DOHH2 (cell line): ENCODE measurements around the gene ATP5MC2.
A peak's percentile ranks its signal among the peaks of the same experiment; 100 is the strongest.

ENCODE experiments used
- H3F3A ChIP-seq: fragments of 200-600 bp; sonication (generic), shearing (Covaris generic); 2 replicates; pipeline ENCODE4 v1.6.0; 2016; ENCODE audit warnings: antibody characterized with exemption, mild to moderate bottlenecking; ENCODE audit not compliant: control insufficient read depth, insufficient read depth
- H3K27ac ChIP-seq: fragments of 200-600 bp; sonication (generic); 2 replicates; pipeline ENCODE4 v1.5.1; 2014; ENCODE audit warnings: low read depth, mild to moderate bottlenecking, low read length, moderate library complexity
- H3K27me3 ChIP-seq: fragments of 200-600 bp; sonication (generic); 2 replicates; pipeline ENCODE4 v1.6.1; 2014; ENCODE audit warnings: mild to moderate bottlenecking, low read length, mixed read lengths; ENCODE audit not compliant: control insufficient read depth
- H3K36me3 ChIP-seq: fragments of 200-600 bp; sonication (generic); 2 replicates; pipeline ENCODE4 v1.6.1; 2014; ENCODE audit warnings: mild to moderate bottlenecking, low read length, moderate library complexity, mixed read lengths; ENCODE audit not compliant: control insufficient read depth
- H3K4me1 ChIP-seq: fragments of 200-600 bp; sonication (generic); 2 replicates; pipeline ENCODE4 v1.6.1; 2014; ENCODE audit warnings: mild to moderate bottlenecking, low read length, mixed read lengths; ENCODE audit not compliant: control insufficient read depth
- H3K4me2 ChIP-seq: fragments of 200-600 bp; sonication (generic); 2 replicates; pipeline ENCODE4 v1.6.0; 2014; ENCODE audit warnings: mild to moderate bottlenecking, low read length, moderate library complexity
- H3K4me3 ChIP-seq: fragments of 200-600 bp; sonication (generic); 2 replicates; pipeline ENCODE4 v1.5.1; 2014; ENCODE audit warnings: mild to moderate bottlenecking, low read length, mixed read lengths
- H3K79me2 ChIP-seq: fragments of 200-600 bp; sonication (generic); 2 replicates; pipeline ENCODE4 v1.6.1; 2014; ENCODE audit warnings: mild to moderate bottlenecking, low read length, mixed read lengths; ENCODE audit not compliant: control insufficient read depth
- H3K9me2 ChIP-seq: fragments of 200-600 bp; sonication (generic); replicated peaks from 2 replicates; pipeline ENCODE4 v1.6.1; 2014; ENCODE audit warnings: mild to moderate bottlenecking, low read length, mixed read lengths; ENCODE audit not compliant: control insufficient read depth
- H3K9me3 ChIP-seq: fragments of 200-600 bp; sonication (generic); 2 replicates; pipeline ENCODE4 v1.6.1; 2014; ENCODE audit warnings: antibody characterized with exemption, low read length, mixed read lengths; ENCODE audit not compliant: control insufficient read depth, insufficient read depth
- H4K20me1 ChIP-seq: fragments of 200-600 bp; sonication (generic); 2 replicates; pipeline ENCODE4 v1.6.0; 2014; ENCODE audit warnings: low read depth, mild to moderate bottlenecking, antibody characterized with exemption, low read length, moderate library complexity; ENCODE audit not compliant: control insufficient read depth, insufficient read depth
- CTCF ChIP-seq: fragments of 200-600 bp; sonication (generic); IDR thresholded peaks from one replicate; pipeline ENCODE4 v1.5.1; 2014; ENCODE audit warnings: antibody characterized with exemption, mild to moderate bottlenecking, low read depth, low read length; ENCODE audit not compliant: poor library complexity, severe bottlenecking
- EZH2phosphoT487 ChIP-seq: fragments of 200-600 bp; sonication (generic); IDR thresholded peaks from 2 replicates; pipeline ENCODE4 v1.6.1; 2017; ENCODE audit warnings: borderline replicate concordance, mild to moderate bottlenecking, antibody characterized with exemption, low read length, moderate library complexity, mixed read lengths

ATP5MC2 gene

GRCh38 chr12:53677800-53678148, 1.9 kb upstream of the ATP5MC2 start:
- peaks cover 20% of the 10 kb centered on the region for H3K79me2 ChIP-seq
- H3K4me1 ChIP-seq: peaks cover 27% of the 10 kb centered on the region
- no peaks in the 10 kb centered on the region for H3K9me2 ChIP-seq
- no peak overlapping the region for H3K4me2 ChIP-seq
- no peak overlapping the region for H3K27ac ChIP-seq
- TF ChIP-seq CTCF (no peak), EZH2phosphoT487 (no peak)
- H3F3A ChIP-seq: no peaks in the 10 kb centered on the region
- no peaks in the 10 kb centered on the region for H4K20me1 ChIP-seq
- no peaks in the 10 kb centered on the region for H3K9me3 ChIP-seq
- H3K36me3 ChIP-seq: peaks cover 25% of the 10 kb centered on the region
- H3K27me3 ChIP-seq: peaks cover 28% of the 10 kb centered on the region
- H3K4me3 ChIP-seq: no peak overlapping the region

- no peak overlapping the region for H3K27ac ChIP-seq
- TF ChIP-seq EZH2phosphoT487 (no peak), CTCF (no peak)
- peak overlapping the region; percentile 78 for H3K4me2 ChIP-seq
Observed at GRCh38 chr12:53677016-53677799, 1.3 kb upstream of the ATP5MC2 start.

GRCh38 chr12:53676656-53677015, 753 bp upstream of the ATP5MC2 start:
- Histone ChIP-seq H3K4me1 (peaks cover 27% of the 10 kb centered on the region), H3K27me3 (peaks cover 28% of the 10 kb centered on the region), H3K36me3 (peaks cover 34% of the 10 kb centered on the region), H3K79me2 (peaks cover 20% of the 10 kb centered on the region), H3K9me3 (no peaks in the 10 kb centered on the region), H3K4me2 (peak overlapping the region; percentile 78), H3K4me3 (peak overlapping the region; percentile 87), H3K27ac (no peak overlapping the region), H3F3A (no peaks in the 10 kb centered on the region), H3K9me2 (no peaks in the 10 kb centered on the region), H4K20me1 (no peaks in the 10 kb centered on the region)
- TF ChIP-seq EZH2phosphoT487 (no peak), CTCF (no peak)

More at GRCh38 chr12:53677016-53677799, 1.3 kb upstream of the ATP5MC2 start:
- H3F3A ChIP-seq: no peaks in the 10 kb centered on the region
- peaks cover 31% of the 10 kb centered on the region for H3K36me3 ChIP-seq
- no peaks in the 10 kb centered on the region for H3K9me3 ChIP-seq
- H3K4me1 ChIP-seq: peaks cover 27% of the 10 kb centered on the region
- H4K20me1 ChIP-seq: no peaks in the 10 kb centered on the region
- peak overlapping the region; percentile 87 for H3K4me3 ChIP-seq
- peaks cover 28% of the 10 kb centered on the region for H3K27me3 ChIP-seq
- peaks cover 20% of the 10 kb centered on the region for H3K79me2 ChIP-seq
- H3K9me2 ChIP-seq: no peaks in the 10 kb centered on the region
